GM18873 (cell line): ENCODE results near the gene POMT2.

Source experiments
- ATAC-seq: cut with Tn5 transposase; IDR thresholded peaks from one replicate; pipeline ENCODE4 v1.9.1; 2021; ENCODE audit warnings: mild to moderate bottlenecking, moderate library complexity, moderate number of reproducible peaks; ENCODE audit not compliant: unreplicated experiment, low FRiP score

POMT2 gene

DNA sequence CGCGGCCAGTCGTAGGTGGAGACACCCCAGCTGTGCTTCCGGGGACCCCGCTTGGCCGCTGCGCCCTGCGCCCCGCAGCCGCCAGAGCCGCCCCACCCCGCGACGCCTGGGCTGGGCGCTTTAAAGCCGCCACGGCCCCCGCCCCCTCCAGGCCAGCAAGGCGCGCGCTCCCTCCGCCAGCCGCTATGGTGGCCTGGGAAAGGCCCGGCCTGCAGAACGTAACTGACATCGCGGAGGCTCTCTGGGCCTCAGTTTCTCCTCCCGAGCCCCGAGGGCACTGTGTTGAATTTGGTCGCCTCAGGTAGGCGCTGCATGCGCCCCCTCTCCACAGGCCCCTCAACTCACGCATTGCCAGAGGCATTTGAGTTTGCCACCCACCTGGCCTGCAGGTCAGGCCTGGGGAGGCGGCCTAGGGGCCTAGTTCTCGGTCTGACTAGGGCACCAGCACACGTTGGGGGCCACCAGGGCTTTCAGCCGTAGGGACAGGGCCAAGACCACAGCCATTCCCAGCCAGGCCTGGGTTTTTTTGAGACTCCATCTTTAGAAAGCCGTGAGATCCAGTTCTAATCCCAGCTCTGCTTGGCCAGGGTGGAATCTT is 49.5 kb downstream of the POMT2 start, which contains the start of gene NGB:
Gene NGB (minus strand): TSS at position 94 of the 598 bp plus-strand sequence. CDS start 269 bp downstream, outside the sequence.
- ATAC-seq, result no peak

DNA sequence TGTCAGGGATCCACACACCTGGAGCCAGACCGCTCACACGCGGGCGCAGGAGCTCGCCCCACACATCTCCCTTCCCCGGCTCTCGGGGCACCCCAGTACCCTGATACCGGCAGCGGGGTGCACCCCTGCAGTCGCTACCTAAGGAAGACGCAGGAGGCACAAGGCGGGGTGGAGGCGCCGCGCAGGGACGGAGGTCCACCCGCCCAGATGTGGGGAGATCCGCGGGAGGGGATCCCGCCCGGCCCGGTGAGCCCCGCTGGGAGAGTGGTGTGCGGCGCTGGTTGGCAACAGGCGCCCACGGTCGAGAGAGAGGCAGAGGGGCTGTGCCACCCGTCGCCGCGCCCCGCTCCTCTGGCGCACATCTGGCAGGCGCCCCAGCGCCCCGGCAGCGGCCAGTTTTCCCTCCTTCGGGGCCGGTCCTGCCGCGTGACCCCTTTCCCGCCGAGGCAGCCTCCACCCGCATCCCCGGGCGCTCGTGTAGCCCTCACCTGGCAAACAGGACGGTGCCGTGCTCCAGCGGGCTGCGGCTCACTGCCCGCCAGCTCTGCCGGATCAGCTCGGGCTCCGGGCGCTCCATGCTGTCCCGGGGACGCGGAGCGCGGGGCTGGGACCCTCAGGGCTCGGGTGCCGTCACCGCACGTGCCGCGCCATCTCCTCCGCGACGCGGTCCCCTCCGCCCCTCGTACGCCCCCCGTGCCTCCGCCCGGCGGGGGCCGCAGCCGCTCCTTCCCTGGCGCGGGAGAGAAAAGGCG is 50.1 kb downstream of the POMT2 start:
- ATAC-seq, result no peak

DNA sequence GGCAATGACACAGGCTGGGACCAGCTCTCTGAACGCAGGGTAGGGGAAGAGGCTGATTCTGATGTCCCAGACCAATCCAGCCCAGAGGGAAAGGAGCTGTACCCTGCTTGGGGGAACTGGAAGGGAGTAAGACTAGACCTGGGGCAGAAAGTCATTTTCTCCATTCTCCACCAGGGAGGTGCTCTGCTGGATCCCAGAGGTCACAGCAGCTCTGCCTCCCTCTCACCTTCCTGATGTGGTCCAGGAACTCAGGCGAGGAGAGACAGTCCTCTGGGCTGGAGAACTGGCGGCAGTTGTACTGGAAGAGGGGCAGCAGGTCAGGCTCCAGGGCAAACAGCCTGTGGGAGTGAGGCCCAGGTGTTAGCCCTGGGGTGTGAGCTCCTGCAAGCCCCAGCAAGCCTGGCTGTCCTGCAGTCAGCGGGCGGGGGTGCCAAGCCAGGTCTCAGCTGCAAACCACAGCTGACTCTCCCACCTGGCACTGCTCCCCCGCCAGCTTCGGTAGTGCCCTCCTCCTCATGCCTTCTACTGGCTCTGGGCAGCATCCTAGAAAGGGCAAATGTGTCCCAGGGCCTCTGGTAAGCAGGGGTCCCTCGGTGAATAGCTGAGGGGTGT is 51.6 kb downstream of the POMT2 start:
- ATAC-seq, result no peak

DNA sequence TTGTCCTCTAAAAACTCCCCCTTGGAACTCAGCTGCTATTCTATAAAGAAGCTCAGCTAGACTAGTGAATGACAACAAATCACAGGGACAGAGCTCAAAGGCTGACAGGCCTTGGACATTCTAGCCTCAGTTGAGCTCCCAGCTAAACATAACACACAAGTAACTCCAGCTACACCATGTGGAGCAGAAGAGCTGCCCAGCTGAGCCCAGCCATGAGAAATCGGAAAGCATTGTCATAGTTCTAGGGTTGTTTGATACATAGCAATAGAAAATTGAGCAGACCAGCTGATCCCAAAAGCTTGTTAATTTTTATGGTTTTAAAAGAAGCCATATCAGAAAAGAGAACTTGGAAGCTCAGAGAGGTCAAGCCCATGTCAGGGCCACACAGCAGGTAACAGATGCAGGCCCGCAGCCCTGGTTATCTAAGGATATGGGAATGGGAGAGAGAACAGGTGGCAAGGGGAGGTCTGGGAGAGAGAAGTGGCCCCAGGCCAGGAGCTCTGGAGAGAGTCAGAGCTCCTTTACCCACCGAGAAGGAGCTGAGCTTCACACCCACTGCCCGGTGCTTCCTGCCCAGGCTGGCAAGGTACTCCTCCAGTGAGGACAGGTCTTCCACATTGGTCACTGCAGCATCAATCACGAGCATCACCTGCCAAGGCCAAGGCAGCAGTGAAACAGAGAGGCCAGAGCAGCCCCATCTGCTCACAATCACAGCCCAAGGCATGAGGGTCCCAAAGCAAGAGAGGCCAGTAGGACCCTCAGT is 52.6 kb downstream of the POMT2 start:
- no peak for ATAC-seq

DNA sequence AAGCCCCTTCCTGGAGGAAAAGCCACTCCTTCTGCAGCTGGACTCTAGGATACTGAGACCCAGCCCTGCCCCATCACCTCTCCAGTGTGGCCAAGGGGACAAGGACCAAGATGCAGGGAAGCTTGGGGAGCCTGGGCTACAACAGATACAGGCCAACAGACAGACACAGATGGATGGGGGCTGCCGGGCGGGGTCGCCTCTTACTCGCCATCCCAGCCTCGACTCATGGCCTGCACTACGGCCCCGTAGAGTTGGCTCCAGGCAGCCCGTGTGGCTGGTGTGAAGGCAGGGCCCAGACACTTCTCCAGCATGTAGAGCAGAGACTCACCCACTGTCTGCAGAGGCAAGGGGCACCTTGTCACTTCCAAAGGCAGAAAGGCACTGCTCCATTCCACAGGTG is 54.3 kb downstream of the POMT2 start:
- no peak for ATAC-seq

DNA sequence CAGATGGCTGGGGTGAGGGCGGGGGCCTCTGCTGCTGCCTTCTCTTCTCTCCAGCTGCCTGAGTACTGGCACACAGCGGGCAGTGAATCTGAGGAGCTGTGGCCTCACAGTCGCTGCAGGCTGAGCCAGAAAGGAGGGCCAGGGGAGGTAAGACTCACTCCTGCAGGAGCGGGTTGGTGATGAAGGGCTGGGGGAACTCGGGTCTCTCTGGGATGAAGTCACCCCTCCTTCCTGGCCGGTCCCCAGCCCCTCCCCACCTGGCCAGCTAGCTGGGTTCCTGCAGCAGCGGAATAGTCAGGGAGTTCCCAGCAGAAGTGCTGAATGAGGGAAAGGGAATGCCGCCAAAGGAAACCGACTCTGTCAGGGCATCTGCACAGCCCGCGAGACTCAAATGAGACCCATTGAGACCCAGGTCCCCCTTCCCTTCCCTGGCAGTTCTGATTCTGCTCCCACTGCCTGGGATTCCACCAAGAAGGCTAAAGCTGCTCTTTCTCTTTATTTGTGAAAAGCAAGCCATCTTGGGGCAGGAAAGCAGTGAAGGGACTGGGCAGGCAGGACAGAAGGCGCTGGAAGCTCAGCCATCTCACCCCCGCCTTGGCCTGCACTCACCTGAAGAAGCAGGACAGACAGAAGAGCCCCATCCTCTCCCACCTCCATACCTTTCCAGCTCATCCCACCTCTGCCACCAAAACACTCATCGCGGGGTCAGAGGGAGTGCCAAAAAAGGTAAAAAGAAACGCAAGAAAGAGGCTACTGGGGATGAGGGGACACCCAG is 54.9 kb downstream of the POMT2 start:
- no peak for ATAC-seq

DNA sequence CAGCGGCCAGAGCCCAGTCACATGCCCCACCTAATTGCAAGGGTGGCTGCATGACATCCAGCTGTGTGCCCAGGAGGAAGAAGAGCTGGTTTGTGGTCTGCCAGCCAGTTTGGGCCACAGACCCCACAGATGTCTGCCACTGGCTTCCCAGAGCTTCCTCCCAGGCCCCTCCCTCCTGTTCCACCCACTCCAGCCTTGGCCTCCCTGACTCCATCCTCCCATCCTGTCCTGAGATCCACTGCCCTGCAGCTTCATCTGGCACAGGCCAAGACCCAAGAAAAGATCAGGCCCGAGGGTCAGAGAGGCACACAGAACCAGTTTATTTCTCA is 55.5 kb downstream of the POMT2 start:
- no peak for ATAC-seq

DNA sequence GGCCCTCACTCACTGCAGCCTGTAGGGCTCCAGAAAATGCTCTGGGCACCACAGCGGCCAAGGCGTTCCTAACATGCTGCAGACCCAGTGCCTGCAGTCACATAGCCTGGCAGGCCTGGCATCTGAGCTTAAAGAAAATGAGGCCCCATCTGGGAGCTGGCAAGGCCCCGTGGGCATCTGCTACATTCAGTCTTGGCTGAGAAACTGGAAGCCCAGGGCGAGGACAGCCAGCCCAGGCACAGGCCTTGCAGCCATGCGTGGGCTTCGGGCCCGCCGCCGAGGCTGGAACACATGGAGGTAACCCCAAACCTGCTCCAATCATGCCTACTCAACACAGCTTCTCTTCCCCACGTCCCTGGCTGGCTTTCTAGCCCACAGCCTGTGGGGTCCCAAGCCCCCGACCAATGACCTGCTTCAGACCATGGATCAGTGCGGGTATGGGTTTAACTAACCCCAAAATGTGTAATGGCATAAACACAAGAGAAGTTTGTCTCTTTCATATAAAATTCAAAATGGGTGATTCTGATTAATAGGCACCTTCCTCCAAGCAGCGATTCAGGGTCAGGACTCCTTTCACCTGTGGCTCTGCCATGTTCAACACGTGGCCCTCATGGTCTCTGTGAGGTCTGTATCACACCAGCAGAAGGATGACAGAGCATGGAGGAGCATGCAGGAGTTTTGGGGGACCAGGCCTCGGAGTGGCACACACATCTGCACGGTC is 56.1 kb downstream of the POMT2 start:
- no peak for ATAC-seq

DNA sequence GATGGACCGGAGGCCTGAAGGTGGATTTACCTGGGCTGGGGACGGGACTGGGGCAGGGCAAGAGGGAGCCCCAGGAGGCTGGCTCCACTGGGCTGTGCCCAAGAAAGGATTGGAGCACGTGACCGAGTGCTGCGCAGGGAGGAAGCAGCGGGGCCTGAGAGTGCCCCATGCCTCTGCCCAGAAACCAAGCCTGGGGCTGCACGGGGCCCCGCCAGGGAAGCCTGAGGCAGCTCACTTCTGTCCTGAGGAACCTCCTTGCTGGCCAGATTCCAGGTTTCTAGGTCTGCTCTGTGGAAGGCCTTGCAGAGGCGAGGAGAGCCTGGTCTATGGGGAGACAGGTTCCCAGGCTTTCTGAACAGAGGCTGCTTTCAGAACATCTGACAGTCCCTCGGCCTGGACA is 60.1 kb downstream of the POMT2 start:
- ATAC-seq, result no peak

DNA sequence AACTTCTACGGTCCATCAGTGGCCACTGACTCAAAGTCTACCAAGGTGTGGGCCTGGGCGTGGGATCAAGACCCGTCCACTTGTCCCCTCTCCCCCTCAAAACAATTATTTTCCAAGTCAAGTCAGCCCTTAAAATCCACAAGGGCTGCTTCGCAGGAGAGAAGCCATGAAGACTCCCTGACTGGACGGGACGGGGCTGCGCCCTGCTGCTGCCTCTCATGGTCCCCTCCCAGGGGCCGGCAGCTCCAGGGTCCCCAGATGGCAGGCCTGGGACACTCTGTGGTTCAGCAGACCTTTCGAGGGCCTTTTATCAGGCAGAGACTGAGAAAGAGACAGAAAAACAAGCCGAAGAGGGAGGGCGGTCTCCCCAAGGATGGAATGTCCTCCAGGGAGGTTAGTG is 60.5 kb downstream of the POMT2 start:
- ATAC-seq, result no peak

DNA sequence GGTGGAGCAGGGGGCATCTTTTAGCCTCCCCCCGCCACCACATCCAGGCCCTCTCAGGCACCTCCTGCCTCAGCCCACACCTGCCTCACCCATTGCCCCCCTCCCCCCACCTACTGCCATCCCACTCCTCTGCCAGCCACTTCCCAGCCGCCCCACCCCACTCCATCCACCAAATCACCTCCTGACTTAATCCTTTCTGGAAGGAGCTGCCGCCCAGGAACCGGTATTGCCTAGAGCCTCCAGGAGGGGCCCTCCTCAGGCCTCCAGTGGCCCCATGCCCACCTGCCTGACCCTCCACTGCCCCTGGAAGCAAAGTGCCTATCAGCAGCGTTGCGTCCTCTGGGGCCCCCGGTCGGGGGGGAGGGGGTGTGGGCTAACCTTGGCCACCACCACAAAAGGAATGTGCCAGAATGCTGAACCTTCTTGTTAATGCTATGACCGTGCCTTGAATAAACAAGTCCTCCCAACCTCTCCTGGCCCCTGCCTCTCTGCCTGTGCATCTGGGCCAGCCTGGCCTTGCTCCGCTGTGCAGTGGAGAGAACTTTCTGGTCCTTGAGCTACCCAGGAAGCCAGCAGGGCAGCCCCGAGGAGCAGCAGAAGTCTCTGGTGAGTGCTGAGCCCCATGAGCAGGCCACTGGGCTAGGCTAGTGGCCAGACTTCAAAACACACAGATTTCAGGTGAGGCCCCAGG is 61.5 kb downstream of the POMT2 start:
- no peak for ATAC-seq

DNA sequence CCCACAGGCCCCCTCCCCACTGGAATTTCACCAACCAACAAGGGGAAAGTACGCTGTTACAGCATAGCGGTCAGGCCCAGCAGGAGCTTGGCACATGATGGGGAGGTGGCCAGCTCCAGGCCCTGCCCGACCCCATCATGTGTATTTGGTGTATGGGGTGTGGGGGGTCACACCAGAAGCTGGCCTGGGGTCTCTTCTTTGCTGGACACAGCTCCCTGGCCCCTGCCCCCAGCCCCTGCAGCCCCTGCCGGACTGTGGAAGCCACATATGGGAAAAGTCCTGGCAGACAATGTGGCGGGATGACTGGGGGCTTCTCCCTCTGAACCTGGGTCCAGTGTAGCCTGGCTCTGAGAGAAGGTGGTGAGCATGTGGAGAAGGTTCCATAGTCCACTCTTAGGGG is 62.1 kb downstream of the POMT2 start:
- no peak for ATAC-seq

DNA sequence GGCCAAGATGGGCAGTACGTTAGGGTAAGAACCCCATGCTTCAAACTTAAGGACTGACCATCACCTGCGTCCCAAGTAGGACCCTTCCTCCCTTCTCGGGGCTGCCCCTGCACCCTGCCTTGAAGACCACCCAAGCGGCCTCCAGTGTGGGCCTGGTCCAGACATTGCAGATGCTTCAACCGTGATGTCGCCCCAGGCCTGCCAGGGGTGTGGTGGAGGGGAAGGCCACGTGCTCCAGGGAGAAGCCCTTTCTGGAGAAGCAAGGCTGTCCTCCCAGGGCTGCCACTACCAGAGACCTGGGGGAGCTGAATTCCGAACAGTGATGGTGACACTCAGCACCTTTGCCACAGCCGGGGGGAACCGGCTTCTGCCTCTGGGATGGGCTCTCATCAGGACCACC is 63.0 kb downstream of the POMT2 start:
- ATAC-seq, result no peak

DNA sequence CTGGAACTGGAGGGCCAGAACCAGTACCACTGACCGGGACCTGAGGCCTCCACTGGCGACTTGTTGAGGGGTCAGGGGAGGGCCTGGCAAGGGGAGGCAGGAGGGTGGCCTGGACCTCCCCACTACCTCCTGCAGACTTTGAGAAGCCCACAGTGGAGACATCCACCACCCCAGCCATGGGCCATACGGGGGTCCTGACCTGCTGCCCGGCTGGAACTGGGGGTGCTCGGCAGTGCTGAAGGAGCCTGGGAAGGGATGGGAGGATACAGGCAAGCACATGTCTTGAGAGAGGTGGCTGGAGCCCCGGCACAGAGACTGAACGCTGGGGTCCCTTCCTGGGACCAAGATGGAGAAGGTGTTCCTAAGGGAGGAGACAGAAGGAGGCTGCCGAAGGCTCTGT is 64.0 kb downstream of the POMT2 start:
- no peak for ATAC-seq

DNA sequence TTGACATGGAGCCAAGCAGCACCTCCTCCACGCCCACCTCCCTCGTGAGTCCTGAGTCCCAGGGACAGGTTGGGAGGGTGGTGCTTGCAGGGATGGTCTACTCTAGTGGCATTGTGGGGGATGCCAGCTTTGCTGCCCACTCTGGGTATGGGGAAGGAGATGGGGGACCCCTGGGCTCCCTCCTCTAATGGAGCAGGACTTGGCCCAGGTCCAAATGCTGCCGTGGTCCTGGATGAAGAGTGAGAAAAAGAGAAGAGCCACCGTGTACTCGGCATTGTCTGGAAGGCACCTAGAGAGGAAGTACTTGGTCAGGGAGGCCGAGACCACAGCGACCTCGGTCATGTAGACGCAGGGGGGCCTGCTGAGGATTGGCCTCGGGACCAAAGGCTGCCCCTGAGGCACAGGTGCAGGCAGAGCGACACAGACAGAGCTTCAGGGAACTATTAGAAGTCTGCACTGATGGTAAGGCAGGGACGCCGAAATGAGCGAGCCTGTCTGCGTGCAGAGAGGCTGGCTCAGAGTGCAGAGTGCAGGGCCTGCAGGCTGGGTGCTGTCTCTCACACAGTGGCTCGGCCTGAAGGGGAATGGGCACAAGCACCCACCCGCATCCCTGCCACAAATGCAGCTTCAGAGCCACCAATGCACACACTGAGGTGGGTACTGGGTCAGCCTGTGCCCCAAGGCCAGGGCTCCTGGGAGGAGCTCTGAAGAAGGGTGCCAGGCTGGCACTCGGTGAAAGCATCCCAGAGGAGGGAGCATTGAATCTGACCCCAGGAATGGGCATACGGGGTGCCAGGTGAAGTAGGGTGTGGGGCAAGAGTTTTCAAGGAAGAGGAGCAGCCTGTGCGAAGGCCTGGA is 67.1 kb downstream of the POMT2 start:
- no peak for ATAC-seq

DNA sequence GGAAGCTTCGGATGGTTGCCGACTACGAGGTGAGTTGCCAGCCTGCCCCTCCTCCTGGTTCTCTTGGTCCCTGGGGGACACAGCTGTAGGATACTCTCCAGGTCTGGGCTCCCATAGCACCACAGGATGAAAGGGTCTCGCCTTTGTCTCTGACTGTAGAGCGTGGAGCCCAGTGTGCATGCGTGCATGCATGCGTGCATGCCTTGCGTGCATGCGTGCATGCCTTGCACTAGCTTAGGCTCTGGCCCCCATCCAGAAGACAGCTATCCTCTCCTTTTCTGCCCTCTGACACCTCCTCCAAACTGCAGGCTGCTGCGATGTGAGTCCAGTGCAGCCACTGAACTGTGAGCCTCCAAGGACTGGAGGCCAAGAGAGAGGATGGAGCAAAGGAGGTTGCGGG is 68.8 kb downstream of the POMT2 start:
- ATAC-seq, result no peak

DNA sequence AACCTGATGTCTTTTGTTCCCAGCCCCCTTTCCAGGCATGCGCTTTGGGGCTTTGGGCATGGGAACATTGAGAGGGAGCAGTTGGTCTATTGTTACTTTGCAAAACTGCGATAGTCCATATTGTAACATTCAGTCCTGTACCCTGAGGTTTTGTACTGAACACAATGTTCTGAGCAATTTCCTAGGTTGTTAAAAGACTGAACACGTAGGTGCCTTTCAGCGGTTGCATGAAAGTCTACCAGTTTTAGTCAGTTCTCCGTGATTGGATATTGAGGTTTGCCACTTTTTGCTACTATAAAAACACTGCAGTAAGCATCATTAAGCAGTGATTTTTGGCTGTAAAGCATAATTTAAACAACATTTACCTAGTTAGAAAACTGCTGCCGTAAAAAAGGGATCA is 69.8 kb downstream of the POMT2 start:
- ATAC-seq, result no peak

DNA sequence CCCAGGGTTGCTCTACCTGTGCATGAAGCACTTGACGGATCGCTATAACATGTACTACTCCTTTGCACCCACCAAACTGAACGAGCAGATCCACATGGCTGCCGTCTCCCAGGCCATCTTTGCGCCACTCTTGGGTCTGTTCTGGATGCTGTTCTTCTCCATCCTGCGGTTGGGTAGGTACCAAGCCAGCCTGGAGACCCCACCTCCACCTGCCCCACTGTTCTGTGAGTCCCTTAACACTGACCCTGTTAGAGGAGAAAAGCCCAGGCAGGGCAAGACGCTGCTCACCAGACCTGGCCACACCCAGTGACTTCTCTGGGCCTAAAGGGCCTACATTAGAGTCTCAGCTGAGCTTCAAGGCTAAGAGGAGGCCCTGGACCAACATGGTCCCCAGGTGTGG is 71.4 kb downstream of the POMT2 start:
- no peak for ATAC-seq
